Breast epithelium (tissue), 3 donors: ENCODE data around the gene APC2.

Source experiments
- POLR2A ChIP-seq: fragments of 450-650 bp; IDR thresholded peaks from one replicate; pipeline ENCODE4 v1.6.1; 2016; ENCODE audit warnings: antibody characterized with exemption, mild to moderate bottlenecking, moderate library complexity
- POLR2AphosphoS5 ChIP-seq, 3 donors: sonication (generic); formaldehyde crosslinking; IDR thresholded peaks; one replicate each; pipeline ENCODE4 v1.6.1; 2017; ENCODE audit warnings: antibody characterized with exemption in 3 of 3
- TF ChIP-seq, protein P1 (sequence below), 3 donors: fragments of 450-650 bp; IDR thresholded peaks; one replicate each; pipeline ENCODE4 v1.5.1; 2016 to 2017; ENCODE audit warnings: antibody characterized with exemption in 3 of 3, mild to moderate bottlenecking in 3 of 3, moderate library complexity in 3 of 3

DNA sequence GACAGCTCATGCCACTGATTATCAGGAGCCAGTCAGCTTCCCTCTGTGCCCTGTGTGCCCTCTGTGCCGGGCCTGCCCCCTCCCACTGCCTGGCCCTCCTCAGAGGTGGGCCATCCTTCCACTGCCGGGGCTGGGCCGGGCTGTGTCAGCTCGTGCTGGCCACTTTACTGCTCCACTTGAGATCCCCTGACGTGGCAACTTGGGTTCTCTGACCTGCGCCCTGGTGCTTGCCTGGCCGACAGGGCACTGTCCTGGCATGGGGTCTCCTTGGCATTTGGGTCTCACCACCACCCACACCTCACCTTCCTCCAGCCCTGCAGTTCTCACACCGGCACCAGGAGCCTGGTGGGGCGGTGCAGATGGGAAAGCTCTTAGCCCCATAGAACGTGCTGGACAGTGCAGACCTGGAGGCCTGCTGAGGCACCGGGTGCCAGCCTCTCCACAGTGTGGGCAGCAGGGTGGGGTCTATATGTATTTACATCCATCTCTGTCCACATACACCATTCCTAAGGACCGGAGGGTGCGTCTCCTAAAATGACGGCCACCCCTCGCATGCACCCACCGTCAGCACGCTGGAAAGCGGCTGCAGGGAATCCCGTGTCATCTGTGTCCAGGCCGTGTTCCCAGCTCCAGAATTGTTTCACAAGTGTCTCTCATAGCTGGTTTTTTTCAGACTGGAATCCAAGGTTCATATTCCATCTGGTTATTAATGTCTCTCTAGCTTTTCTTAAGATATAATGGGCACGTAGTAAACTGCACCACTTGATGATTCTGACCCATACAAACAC, 30.8 kb upstream of the APC2 start:
- TF ChIP-seq, protein P1, sequence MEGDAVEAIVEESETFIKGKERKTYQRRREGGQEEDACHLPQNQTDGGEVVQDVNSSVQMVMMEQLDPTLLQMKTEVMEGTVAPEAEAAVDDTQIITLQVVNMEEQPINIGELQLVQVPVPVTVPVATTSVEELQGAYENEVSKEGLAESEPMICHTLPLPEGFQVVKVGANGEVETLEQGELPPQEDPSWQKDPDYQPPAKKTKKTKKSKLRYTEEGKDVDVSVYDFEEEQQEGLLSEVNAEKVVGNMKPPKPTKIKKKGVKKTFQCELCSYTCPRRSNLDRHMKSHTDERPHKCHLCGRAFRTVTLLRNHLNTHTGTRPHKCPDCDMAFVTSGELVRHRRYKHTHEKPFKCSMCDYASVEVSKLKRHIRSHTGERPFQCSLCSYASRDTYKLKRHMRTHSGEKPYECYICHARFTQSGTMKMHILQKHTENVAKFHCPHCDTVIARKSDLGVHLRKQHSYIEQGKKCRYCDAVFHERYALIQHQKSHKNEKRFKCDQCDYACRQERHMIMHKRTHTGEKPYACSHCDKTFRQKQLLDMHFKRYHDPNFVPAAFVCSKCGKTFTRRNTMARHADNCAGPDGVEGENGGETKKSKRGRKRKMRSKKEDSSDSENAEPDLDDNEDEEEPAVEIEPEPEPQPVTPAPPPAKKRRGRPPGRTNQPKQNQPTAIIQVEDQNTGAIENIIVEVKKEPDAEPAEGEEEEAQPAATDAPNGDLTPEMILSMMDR (IDR thresholded peaks at IDR 0.05), result no peak
- TF ChIP-seq POLR2A (no peak), POLR2AphosphoS5 (IDR thresholded peaks at IDR 0.05) (no peak)
